ENCODE measurements around the gene ZNF185.

The ZNF185 gene

GRCh38 chrX:152897222-152898131 is at the start of gene ZNF185:
ZNF185 (plus strand) TSS chrX:152898067; CDS start chrX:152914490, 16,423 bp downstream.
- no peak for DNase-seq

GRCh38 chrX:152850465-152850864 is 47.4 kb upstream of the ZNF185 start:
- no peak for DNase-seq

GRCh38 chrX:152853986-152854385 is 43.9 kb upstream of the ZNF185 start:
- DNase-seq = no peak

DNA sequence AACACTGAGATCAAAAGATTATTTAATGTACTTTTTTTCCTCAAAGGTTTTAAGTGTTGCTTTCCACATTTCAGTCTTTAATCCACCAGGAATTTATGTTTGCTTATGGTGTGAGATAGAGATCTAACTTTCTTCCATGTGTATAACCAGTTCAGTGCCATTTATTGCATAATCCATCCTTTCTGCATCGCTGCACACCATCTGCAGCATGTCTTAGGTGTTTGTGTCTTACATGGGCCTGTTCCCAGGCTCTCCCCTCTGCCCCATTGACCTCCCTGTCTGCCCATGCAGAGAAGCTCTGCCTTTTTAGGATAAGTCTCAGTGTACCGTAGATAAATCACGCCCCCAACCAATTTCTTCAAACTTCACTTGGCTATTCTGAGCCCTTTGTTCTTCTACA is 36.8 kb upstream of the ZNF185 start:
- peak; percentile 39 for DNase-seq

DNA sequence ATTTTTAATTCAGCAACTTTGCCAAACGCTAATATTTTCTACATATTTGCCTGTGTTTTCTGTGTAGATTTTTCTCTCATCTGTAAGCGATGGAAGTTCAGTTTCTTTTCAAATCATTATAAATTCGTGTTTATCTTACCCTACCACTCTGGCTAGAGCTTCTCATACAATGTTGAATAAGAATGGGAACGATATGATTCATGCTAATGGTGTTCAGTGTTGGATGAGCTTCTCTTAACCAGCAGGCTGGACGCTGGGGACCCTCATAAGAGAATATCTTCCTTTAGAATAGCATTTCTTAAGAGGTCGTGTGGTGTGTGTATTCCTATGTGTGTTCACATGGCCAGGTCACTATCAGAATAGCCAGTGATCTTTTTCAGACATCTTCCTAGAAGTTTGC is 36.0 kb upstream of the ZNF185 start:
- no peak for DNase-seq

DNA sequence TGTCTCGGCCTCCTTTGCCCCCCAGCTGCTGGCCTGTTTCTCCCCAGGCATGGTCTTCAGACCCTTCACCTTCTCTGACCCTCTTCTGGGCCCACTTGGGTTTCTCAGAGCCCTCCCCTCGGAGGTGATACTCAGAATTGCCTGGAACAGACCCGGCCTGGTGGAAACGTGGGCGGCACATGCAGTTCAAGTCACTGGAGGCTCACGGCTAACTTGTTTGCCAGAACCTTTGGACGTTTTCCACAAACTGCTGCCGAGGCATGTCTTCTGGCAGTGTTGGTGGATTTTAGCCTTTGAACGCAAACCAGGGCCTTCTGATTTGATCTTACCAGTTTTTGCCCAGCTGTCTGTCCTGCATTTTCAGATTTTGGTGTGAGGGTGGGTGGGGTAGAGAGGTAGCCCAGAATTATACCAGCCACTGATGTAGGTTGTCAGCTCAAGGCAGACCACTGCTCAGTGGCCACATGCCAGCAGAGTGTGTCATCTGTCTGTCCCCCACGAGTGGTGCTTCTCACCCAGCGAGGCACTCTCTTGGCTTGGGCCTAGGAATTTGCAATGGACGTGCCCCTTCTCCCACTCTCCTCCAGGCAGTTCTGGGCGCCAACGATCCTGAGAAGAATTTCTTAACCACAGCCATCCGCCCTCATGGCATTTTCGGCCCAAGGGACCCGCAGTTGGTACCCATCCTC is 32.5 kb upstream of the ZNF185 start:
- DNase-seq = no peak

DNA sequence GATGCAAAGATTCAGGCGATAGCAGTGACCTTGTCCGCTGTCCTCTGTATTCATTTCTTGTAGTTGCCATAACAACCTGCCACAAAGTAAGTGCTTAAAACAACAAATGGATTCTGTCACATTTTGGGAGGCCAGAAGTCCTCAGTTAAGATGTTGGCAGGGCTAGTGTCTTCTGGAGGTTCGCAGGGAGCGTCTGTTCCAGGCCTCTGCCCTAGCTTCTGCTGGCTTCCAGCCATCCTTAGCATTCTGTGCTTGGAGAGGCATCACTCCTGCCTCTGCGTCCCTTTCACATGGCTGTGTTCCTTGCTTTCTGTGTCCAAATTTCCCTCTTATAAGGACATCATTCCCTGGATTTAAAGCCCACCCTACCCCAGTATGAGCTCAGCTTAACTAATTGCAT is 31.5 kb upstream of the ZNF185 start:
- no peak for DNase-seq

DNA sequence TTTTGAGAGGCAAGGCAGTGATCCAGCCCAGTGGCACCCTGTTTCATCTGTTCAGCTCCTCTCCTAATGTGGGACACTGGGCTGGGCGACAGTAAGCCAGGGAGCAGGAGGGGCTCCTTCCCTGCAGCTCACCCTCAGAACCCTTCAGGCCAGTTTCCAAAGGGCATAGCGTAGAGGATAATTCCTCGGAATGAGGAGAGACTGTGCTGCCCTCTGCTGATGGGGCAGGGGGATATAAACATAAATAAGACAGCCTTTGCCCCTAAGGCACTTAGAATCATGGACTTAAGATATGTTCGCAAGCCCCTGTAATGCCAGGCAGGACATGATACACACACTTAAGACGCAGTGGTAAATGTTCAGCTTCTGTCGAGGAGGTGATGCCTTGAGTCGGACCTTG is 27.9 kb upstream of the ZNF185 start:
- no peak for DNase-seq

- no peak for DNase-seq
Measured at GRCh38 chrX:152871260-152871659, 26.6 kb upstream of the ZNF185 start.

- no peak for DNase-seq
Measured at GRCh38 chrX:152872522-152872921, 25.3 kb upstream of the ZNF185 start.

DNA sequence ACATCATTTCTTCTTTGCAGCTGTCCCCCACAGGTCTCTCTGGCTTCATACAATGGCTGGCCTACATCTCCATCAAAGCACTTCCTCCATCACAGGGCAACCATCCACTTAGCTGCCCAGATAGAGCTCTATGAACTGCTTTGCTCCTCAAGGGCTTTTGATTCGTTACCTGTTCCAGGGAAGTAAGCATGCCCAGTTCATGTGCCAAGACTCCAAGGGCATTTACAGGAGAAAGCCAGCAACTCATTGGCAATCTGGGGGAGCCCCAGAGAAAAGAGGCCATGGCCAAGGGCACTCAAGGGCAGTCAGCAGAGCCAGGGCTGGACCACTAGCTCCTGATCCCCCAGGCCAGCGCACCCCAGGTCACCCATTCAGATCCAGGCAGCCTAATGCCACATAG is 24.5 kb upstream of the ZNF185 start:
- DNase-seq = no peak

DNA sequence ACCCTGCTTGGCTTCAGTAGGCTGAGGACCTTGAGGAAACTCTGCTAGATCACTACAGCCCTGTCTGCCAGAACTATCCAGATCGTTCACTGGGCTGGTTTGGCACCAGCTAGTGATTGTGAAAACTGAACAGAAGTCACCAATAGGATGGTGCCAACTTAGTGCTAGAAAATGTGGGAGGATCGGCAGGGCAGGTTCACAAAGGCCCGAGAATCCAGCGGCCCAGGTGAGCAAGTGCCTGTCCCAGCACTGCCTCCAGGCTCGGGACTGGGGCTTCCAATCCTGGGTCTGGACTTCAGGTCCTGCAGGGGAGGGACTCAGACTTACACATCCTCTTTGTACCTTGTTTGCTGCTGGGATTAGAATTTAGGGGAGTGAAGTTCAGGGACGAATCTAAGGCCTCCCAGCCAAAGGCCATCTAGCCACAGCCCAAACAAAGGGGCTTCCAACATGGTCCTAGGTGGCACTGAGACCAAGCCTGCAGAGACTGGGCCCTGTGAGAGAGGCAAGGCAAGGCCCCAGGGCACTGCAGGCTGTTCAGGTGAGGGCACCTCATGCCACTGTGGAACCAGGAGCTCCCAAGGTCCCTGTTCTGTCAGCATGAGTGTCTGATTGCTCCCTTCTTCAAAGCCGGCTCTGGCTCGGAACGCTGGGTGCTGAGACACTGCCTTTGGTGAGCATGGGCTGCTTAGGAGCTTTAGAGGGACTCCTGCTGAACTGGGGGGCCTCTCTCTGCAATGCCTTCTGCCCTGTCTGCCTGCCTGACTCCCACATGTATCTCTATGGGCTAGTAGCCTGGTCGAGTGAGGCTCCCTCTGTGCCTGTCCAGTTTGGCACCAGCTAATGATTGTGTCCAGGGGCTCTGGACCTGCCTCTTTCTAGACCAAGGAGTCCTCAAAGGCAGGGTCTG is 20.7 kb upstream of the ZNF185 start:
- no peak for DNase-seq

GRCh38 chrX:152878976-152879755 is 18.7 kb upstream of the ZNF185 start:
- no peak for DNase-seq

- no peak for DNase-seq
Measured at GRCh38 chrX:152881289-152881688, 16.6 kb upstream of the ZNF185 start.

DNA sequence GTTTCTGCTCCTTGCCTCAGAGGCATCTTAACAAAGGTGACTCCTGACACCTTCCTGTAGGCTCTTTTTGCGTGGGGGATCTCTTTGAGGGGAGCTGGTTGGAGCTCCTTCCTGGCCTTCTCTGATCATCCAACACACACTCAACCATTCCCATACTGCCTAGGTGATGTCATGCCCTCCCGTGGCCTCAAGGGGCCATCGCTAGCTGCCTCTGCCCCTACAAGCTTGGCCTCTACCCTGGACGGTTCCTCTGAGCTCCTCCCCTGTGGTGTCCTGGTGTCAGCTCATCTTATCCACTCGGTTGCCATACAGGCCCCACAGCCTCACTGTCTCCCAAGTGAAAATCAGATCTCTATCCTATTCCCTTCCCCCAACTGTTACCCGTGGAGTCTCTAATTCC is 13.7 kb upstream of the ZNF185 start:
- DNase-seq = no peak

- no peak for DNase-seq
Measured at GRCh38 chrX:152886716-152887115, 11.2 kb upstream of the ZNF185 start.

- DNase-seq = no peak
Measured at GRCh38 chrX:152892499-152892898, 5.4 kb upstream of the ZNF185 start.

DNA sequence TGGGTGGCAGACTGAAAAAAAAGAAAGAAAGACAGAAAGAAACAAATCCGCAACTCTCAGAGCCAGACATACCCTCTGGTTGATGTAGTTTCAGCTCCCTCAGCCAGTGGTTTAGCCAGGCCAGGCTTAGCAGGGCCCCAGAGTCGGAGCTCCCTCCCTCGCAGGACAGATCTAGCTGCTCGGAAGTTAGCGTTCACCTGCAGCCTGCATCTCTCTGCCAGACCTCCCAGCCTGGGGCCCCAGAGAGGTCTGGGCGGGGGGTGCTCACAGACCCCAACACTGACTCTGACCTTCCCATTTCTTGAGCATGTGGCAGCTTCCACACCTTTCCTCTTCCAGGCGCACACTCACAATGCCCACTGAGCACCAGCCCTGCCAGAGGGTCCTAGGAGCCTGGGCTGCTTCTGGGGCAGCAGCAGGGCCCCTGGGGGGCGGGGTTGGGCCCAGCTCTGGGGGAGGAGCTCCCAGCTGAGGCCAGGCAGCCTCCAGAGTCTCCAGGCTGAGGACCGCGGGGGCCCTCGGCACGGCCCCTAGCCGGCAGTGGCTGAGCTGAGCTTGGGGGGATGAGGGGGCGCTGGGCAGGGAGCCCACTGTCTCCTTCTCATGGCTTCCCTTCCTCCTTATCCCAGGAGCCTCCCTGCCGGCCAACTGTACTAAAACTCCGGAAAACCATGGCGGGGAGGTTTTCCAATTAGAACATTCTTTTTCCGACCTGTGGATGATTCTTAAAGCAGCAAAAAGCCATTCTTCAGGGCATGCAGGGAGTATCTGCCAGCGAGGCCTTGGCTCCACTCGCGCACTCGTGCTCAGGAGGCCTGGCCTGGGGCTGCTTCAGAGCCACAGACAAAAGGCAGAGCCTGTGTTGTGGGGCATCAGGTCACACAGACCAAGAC is 4.6 kb upstream of the ZNF185 start:
- no peak for DNase-seq

GRCh38 chrX:152893980-152894610 is 3.8 kb upstream of the ZNF185 start:
- DNase-seq = no peak

DNA sequence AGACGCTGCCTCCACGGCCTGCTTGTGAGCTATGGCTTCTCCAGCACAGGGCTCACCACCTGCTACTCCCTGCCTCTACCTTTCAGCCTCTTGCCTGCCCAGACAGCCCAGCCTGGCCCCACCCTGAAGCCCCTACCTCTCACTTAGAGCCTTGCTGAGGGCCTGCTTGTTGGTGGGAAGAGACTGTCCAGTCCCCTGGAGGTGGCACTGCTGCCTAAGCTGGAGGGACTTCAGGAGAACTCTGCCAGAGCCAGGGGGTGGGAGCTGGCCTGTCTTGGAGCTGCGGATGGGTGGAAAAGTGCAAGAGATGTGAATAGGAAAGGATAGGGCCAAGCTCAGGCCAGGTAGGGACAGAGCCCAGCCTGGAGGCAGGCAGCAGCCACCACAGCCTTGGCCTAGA is 2.7 kb upstream of the ZNF185 start:
- DNase-seq = no peak
